OCI-LY3 (cell line): ENCODE measurements around the gene CYP26C1.
A peak's percentile ranks its signal among the peaks of the same experiment; 100 is the strongest.

Experiments
- H2AFZ ChIP-seq: fragments of 200-600, 300-600 bp; shearing (Covaris generic); 2 replicates; pipeline ENCODE4 v1.6.0; 2014; ENCODE audit warnings: antibody characterized with exemption, low read depth, low read length
- H3K27ac ChIP-seq: fragments of 200-600, 300-600 bp; sonication (generic); 2 replicates; pipeline ENCODE4 v1.5.1; 2014; ENCODE audit warnings: mild to moderate bottlenecking, low read length, moderate library complexity, mixed read lengths
- H3K27me3 ChIP-seq: fragments of 200-600, 300-600 bp; sonication (generic); 2 replicates; pipeline ENCODE4 v1.6.1; 2014; ENCODE audit warnings: low read depth, low read length, mixed read lengths
- H3K36me3 ChIP-seq: fragments of 200-600, 300-600 bp; sonication (generic); replicated peaks from 2 replicates; pipeline ENCODE3; 2014; ENCODE audit warnings: low read depth, low read length, mixed read lengths
- H3K4me1 ChIP-seq: fragments of 300-600, 200-600 bp; sonication (generic); 2 replicates; pipeline ENCODE4 v1.6.1; 2014; ENCODE audit warnings: low read length, mixed read lengths
- H3K4me2 ChIP-seq: fragments of 200-600, 300-600 bp; sonication (generic); 2 replicates; pipeline ENCODE4 v1.6.1; 2014; ENCODE audit warnings: low read length, mixed read lengths
- H3K4me3 ChIP-seq: fragments of 300-600, 200-600 bp; sonication (generic); 2 replicates; pipeline ENCODE4 v1.5.1; 2014; ENCODE audit warnings: antibody characterized with exemption, mild to moderate bottlenecking, low read length, moderate library complexity
- H3K79me2 ChIP-seq: fragments of 300-600, 200-600 bp; shearing (Covaris generic); 2 replicates; pipeline ENCODE4 v1.6.1; 2014; ENCODE audit warnings: mild to moderate bottlenecking, low read length, mixed read lengths
- H3K9ac ChIP-seq: fragments of 300-600, 200-600 bp; shearing (Covaris generic); 2 replicates; pipeline ENCODE4 v1.6.0; 2014; ENCODE audit warnings: mild to moderate bottlenecking, low read length, moderate library complexity
- H3K9me3 ChIP-seq: fragments of 200-600, 300-600 bp; shearing (Covaris generic); 2 replicates; pipeline ENCODE4 v1.6.1; 2014; ENCODE audit warnings: low read length, mixed read lengths; ENCODE audit not compliant: insufficient read depth
- H4K20me1 ChIP-seq: fragments of 200-600, 300-600 bp; sonication (generic); 2 replicates; pipeline ENCODE4 v1.6.1; 2016; ENCODE audit warnings: low read length, mixed read lengths; ENCODE audit not compliant: insufficient read depth
- EZH2phosphoT487 ChIP-seq: fragments of 200-600 bp; shearing (Covaris generic); IDR thresholded peaks from 2 replicates; pipeline ENCODE4 v1.6.1; 2018; ENCODE audit warnings: antibody characterized with exemption, mixed run types, low read depth
- TF ChIP-seq, protein P1 (sequence below): fragments of 200-600, 300-600 bp; sonication (generic); IDR thresholded peaks from 2 replicates; pipeline ENCODE4 v1.5.1; 2014; ENCODE audit warnings: antibody characterized with exemption, low read length, low read depth

The CYP26C1 gene

DNA sequence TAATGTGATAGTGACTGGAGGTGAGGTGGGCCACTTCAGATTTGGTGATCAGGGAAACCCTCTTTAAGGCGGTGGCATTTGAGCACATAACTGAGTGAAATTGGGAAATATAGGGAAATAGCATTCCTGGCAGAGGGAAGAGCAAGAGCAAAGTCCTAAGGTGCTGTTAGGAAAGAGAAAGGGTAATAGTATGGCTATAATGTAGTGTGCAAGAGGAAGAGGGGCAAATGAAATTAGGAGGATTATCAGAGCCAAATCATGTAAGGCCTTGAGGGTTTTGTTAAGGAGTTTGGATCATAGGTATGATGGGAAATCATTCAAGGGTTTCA lies 27.8 kb upstream of the CYP26C1 start:
- Histone ChIP-seq H3K4me1 (no peaks in the 10 kb centered on the region), H3K27ac (no peak overlapping the region), H3K79me2 (no peaks in the 10 kb centered on the region), H3K9ac (no peak overlapping the region), H4K20me1 (no peaks in the 10 kb centered on the region), H3K4me3 (no peak overlapping the region), H3K4me2 (no peak overlapping the region), H2AFZ (no peak overlapping the region), H3K27me3 (no peaks in the 10 kb centered on the region), H3K36me3 (no peaks in the 10 kb centered on the region), H3K9me3 (no peaks in the 10 kb centered on the region)
- TF ChIP-seq EZH2phosphoT487, result no peak
- TF ChIP-seq, protein P1, sequence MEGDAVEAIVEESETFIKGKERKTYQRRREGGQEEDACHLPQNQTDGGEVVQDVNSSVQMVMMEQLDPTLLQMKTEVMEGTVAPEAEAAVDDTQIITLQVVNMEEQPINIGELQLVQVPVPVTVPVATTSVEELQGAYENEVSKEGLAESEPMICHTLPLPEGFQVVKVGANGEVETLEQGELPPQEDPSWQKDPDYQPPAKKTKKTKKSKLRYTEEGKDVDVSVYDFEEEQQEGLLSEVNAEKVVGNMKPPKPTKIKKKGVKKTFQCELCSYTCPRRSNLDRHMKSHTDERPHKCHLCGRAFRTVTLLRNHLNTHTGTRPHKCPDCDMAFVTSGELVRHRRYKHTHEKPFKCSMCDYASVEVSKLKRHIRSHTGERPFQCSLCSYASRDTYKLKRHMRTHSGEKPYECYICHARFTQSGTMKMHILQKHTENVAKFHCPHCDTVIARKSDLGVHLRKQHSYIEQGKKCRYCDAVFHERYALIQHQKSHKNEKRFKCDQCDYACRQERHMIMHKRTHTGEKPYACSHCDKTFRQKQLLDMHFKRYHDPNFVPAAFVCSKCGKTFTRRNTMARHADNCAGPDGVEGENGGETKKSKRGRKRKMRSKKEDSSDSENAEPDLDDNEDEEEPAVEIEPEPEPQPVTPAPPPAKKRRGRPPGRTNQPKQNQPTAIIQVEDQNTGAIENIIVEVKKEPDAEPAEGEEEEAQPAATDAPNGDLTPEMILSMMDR, result no peak

DNA sequence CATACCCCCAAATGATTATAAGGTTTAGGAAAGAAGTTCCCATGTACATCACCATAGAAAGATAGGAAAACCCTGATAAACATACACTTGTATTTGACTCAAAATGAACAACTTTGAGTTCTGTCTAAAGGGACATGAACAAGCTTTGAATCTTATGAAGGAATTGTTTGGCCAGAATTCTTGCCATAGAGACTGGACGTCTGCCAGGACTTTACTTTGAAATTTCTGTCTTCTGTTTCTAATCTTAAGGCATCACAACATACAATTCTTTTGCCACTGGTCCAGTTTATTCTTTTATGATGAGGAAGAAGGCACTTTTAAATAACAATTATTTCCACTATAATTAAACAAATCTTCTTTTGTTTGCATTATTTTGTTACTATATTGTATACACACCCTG lies 26.2 kb upstream of the CYP26C1 start:
- H3K27me3 ChIP-seq, result no peaks in the 10 kb centered on the region
- TF ChIP-seq, protein P1, result no peak
- TF ChIP-seq EZH2phosphoT487, result no peak
- H3K27ac ChIP-seq, result no peak overlapping the region
- H3K4me2 ChIP-seq, result no peak overlapping the region
- no peaks in the 10 kb centered on the region for H3K36me3 ChIP-seq
- H2AFZ ChIP-seq, result no peak overlapping the region
- no peak overlapping the region for H3K9ac ChIP-seq
- H4K20me1 ChIP-seq, result no peaks in the 10 kb centered on the region
- no peak overlapping the region for H3K4me3 ChIP-seq
- H3K79me2 ChIP-seq, result no peaks in the 10 kb centered on the region
- H3K9me3 ChIP-seq, result no peaks in the 10 kb centered on the region
- peaks cover 3% of the 10 kb centered on the region for H3K4me1 ChIP-seq

DNA sequence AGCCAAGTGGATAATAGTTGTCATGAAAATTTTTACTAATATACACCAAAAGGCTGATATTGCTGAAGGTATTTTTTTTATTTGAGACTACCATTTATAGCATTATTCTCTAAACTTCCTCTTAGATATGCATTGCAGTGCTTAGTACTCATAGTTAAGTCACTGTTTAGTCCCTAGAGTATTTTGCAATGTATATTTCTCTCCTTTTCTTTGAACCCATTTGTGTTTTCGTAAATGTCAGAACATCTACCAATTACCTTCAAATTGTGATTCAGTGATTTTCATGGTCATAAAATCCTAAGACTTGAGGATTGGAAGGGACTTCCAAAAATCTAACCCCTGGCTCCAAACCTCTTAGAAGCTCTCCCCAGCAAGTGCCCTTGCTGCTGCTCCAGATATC lies 21.5 kb upstream of the CYP26C1 start:
- no peak for TF ChIP-seq EZH2phosphoT487
- TF ChIP-seq, protein P1, result no peak
- H3K27ac ChIP-seq, result no peak overlapping the region

GRCh38 chr10:93039721-93040120 lies 20.9 kb upstream of the CYP26C1 start:
- no peaks in the 10 kb centered on the region for H3K36me3 ChIP-seq
- no peak overlapping the region for H3K9ac ChIP-seq
- H4K20me1 ChIP-seq, result no peaks in the 10 kb centered on the region
- TF ChIP-seq, protein P1, result peak; percentile 65
- TF ChIP-seq EZH2phosphoT487, result no peak
- no peaks in the 10 kb centered on the region for H3K27me3 ChIP-seq
- H2AFZ ChIP-seq, result no peak overlapping the region
- H3K27ac ChIP-seq, result no peak overlapping the region
- no peak overlapping the region for H3K4me3 ChIP-seq
- H3K4me1 ChIP-seq, result peaks cover 21% of the 10 kb centered on the region
- no peaks in the 10 kb centered on the region for H3K9me3 ChIP-seq
- no peak overlapping the region for H3K4me2 ChIP-seq
- H3K79me2 ChIP-seq, result no peaks in the 10 kb centered on the region

More for the DNA sequence above, 21.5 kb upstream of the CYP26C1 start:
- Histone ChIP-seq H3K9me3 (no peaks in the 10 kb centered on the region), H3K27me3 (no peaks in the 10 kb centered on the region), H3K4me3 (no peak overlapping the region), H3K4me1 (peaks cover 21% of the 10 kb centered on the region), H4K20me1 (no peaks in the 10 kb centered on the region), H2AFZ (no peak overlapping the region), H3K36me3 (no peaks in the 10 kb centered on the region), H3K79me2 (no peaks in the 10 kb centered on the region), H3K9ac (no peak overlapping the region), H3K4me2 (no peak overlapping the region)
